ENCODE measurements around the gene EYA2.

The EYA2 gene

DNA sequence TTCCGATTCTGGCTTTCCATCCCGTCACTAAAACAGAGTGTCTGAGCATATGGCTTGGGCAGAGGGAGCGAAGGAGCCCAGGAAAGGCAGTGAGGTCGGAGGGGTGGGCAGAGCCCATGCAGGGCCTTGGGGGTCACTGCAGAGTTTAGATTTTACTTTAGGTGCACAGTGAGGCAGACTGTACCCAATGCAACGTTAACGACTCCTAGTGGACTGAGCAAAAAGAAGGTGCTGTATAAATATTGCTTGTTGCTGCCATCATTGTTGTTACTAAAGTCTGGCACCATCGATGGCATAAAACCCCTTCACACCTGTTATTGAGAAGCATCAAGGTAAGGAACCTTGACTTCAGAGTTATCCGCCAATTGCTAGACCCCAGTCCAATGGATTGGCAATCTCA lies 119.0 kb downstream of the EYA2 start:
- no peak for DNase-seq

DNA sequence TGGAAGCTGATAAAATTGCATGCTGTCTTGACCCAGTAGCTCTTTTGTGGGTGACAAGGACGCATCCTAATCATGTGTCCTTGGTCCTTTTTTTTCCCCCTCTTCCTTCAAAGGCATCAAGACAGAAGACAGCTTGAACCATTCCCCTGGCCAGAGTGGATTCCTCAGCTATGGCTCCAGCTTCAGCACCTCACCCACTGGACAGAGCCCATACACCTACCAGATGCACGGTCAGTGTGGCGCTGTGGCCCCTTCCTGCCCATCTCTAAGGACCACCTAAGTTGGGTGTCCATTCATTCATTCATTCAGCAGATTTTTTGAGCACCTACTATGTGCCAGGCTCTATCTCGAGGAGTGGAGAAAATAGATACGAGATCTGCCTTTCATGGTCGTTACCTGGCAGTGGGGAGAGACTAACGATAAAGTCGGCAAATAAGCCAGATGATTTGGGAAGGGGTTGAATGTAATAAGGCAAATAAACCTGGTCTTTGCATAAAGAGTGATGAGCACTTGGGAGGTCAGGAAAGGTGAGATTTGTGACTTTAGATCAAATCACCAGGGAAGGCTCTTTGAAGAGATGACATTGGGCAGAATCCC lies 121.5 kb downstream of the EYA2 start:
- DNase-seq: no peak

DNA sequence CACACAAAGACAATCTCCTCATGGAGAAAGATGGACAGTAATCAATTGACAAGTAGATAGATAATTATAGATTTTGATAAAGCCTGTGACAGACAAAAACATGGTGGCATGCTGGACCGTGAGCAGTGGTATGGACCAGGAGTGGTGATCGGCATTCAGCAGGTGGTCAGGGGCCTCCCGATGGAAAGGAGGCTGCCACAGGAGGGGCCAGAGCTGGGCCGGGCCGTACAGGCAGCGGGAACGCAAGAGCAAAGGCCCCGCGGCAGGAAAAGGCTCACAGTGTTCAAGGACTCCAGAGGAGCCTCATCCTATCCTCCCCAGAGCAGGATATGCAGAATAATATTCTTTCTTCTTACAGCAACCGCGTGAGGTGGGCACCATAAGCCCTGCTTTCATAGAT lies 123.7 kb downstream of the EYA2 start:
- DNase-seq: no peak

DNA sequence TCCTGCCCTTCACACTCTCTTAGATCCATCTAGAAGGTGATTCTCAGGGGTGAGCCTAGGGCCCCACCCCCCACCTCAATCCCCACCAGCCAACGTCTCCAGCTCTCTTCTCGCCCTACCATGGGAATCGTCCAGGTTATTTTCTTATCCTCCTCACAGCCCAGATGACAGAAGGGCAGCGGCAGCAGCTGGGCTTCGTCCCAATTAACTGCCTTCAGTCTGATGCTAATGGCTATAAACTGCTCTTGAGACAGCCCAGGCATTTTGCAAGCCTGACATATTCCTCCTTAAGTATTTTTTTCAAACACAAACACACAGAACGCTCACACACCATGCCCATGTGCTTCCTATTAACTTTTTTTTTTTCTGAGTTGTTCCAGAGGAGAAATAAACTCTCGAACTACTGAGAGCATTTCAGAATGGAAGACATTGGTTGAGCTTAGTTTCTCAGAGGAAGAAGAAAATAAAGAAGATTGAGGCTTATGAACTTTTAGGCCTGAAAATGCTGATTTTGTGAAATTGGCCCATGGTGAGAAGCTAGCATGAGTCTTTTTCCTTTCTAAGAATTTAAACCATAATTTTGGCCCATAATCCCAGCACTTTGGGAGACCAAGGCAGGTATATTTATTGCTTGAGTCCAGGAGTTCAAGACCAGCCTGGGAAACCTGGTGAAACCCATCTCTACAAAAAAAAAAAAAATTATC lies 124.6 kb downstream of the EYA2 start:
- DNase-seq: no peak

DNA sequence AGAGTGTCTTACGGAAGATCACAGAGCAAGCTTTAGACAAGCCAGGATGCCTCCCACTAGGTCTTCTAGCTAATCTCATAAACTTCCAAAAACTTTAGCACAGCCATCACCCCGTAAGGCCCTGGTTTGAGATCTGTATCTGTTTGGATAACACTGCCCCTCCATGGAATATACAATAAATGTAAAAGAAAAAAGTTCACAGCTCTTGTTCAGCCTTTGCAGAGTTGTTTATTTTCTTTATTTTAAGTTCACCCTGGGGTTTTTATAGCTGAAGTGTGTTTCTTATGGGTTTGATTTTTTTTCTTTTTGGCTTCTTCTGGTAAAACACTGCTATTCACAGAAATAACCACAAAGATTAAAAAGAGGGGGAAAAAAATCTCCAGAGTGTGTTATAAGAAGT lies 125.6 kb downstream of the EYA2 start:
- no peak for DNase-seq

DNA sequence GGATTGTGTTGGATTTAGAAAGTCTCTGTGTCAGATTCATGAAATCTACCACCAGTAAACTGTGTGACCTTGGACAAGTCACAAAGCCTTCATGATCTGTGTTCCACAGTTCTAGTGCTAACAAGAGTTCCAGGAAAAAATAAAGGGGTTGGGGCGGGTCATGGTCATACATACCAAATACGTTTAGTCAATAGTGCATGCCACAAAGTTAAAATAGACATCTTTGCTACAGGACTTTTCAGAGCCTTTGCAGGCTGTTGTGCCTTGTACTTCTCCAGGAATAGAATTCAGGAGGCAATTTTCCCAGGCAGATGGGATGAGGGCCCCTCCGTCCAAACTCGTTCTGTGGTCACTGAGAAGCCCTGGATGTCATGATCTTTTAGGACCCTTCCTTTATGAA lies 127.2 kb downstream of the EYA2 start:
- no peak for DNase-seq

DNA sequence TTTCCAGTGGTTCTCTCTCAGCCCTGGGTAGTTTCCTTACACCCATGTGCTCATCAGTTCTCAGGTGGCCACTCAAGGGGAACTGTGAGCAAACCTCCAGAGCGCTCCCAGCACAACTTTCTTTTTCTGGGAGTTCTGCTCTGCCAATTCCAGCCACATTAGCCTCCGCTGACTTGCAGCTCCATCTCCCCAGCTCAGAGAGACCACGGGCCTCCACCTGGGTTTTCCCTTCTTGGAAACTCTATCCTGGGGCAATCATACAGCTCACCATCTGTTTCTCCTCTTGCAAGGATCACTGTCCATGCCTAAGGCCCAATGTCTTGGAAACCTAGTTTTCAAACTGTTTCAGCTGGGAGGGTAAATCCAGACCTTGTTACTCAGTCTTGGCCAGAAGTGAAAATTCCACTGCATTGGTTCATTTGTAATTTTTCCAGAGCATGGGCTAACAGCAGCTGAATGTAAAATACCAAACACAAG lies 129.9 kb downstream of the EYA2 start:
- DNase-seq: no peak

DNA sequence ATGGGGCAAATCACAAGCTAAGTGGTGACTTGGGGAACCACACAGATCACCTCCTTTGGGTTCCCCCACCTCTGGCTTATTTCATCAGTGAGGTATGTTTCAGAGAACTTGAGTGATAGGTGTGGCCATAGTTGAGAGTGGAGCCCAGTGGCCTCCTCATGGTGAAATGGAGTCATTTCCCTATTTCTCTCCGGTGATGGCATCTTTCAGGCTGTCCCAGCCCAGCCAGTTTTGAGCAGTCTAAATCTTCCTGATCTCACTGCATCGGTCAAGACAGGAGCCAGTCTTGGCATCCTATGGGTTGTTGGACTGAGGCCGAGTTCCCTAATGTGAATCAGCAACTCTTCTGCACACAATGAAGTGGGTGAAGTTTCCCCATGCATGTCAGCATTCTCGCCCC lies 132.4 kb downstream of the EYA2 start:
- DNase-seq: no peak

DNA sequence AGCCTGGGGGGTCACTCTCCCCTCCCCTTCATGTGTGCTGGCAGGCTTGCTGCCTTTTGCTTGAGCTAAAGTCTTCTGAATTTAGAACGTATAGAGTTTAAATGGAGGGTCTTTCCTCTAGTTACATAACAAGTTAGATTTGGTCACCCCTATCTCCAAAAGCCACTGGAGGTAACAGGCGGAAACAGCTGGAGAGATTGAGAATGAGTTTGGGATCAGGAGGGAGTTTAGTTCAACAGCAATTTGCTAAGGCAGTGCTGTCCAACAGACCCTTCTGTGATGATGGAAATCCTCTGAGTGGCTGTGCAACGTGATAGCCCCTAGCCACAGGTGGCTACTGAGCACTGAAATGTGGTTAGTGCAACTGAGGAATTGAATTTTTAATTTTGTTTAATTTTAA lies 132.8 kb downstream of the EYA2 start:
- DNase-seq: no peak

DNA sequence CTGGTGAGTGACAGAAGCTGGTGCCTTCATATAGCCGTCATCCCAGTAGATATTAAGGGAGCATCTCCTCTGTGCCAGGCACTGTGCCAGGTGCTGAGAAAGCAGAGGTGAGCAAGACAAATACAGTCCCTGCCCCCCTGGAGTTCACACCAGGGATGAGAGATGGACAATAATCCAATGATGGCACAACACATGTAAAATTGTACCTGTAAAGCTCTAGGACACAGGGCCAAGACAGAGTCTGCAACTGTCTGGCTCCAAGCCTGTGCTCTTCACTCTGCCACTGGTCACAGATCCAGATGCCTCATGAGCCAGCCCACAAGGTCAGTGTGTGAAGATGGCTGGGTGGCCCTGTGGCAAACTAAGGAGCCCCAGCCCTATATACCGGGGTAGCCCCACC lies 133.8 kb downstream of the EYA2 start:
- DNase-seq: no peak

DNA sequence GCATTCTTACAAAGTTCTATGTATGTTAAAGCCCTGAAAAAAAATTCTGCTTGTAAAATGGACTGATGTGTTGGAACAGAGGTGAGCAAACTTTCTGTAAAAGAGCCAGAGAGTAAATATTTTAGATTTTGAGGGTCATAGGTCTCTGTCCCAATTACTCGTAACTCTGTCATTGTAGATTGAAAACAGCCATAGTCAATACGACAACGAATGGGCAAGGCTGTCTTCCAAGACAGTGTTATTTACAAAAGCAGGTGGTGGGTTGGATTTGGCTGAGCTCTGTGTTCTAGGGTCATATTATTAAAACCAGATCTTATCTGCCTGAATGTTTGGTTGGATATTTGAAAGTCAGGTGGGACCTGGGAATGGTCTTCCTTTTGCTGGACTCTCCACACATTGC lies 135.2 kb downstream of the EYA2 start:
- DNase-seq: no peak

DNA sequence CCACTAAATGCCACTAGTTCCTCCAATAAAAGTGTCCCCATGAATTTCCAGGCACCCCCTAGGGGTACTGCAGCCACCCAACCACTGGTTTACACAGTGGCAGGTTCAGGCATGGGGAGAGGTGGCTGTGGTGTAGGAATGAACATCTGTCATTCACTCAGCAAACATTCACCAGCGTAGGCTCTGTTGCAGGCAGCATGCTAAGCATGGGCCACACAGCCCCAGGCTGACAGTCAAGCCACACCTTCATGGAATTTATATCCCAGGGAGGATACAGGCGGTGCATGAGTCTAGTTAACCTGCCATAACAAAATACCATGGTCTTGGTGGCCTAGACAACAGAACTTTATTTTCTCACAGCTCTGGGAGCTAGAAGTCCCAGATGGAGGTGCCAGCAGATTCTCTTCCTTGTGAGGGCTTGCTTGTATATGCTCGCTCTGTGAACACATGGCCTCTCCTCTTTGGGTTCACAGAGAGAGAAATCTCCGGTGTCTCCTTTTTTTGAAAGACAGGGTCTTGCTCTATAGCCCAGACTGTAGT lies 135.7 kb downstream of the EYA2 start:
- DNase-seq: no peak

DNA sequence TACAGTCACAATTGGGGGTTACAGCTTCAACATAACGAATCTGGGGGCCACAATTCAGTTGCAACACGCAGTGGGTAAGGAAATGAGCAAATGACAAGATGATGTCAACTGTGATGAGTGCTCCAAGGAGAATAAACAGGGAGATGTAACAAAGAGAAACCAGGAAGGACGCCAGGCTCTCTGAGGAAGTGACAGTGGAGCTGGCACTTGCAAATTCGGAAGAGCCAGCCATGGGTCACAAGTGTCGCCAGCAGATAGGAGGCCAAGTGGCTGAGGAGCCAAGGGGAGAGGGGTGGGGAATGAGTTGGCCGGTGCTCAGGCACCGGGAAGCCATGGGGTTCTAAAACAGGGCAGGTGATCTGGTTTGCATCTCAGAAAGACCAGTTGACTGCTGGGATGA lies 136.4 kb downstream of the EYA2 start:
- DNase-seq: no peak

DNA sequence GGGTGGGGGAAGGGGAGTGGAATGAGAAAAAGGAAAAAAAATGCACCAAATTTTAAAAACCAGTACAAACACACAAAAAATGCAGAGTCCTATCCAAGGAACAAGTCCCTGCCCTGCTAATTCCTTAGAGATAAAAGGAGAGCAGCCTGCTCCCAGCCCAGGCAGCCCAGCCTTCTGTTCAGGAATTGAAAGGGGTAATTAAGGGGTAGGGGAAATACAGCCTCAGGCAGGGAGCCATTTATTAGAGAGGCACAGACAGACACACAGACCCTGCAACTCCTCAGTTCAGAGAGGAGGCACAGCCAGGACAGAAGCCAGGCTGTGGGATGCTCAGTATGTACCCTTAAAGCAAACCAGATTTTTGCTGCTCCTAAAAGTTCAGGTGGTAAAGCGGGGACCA lies 137.2 kb downstream of the EYA2 start:
- no peak for DNase-seq

DNA sequence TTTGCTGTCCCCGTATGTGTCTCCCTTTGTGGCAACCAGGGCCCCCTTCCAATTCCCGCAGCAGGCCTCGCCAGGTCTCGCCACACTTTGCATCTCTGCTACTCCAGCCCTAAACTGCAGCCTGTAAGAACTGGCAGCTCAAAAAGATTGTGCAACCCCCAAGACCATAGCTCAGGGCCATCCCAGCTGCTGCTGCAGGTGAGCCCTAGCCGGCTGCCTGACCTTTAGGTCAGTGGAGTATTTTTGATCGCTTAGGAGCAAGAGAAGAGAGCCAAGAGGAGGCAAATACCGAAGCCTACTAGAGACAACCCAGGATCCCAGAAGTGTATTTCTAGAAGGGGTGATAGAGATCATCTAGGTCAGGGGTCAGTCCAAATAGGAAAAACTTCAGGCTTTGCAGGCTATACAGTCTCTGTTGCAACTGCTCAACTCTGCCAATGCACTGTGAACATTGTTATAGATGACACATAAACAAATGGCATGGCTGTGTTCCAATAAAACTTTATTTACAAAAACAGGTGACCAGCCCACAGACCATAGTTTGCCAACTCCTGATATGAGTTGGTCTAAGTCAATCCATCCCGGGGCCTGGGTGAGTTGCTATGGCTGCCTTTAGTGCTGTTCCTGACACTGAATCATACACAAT lies 138.4 kb downstream of the EYA2 start:
- DNase-seq: no peak

DNA sequence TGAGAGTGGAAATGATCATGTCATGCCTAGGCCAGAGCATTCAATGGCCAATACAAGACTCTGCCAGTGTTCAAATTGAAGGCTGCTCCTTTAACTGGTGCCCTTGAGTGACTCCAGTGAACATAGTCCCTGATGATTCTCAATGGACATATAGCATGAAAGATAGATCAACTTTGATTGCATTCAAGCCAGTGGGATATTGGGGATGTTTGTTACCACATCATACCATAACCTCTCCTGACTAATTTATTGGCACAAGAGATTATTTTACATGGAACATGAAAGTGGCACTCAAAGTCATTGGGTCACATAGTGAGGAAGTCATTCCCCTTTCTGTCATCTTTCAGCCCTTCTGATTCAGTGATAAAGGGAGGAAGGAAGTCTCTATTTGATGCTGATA lies 139.0 kb downstream of the EYA2 start:
- DNase-seq: no peak

DNA sequence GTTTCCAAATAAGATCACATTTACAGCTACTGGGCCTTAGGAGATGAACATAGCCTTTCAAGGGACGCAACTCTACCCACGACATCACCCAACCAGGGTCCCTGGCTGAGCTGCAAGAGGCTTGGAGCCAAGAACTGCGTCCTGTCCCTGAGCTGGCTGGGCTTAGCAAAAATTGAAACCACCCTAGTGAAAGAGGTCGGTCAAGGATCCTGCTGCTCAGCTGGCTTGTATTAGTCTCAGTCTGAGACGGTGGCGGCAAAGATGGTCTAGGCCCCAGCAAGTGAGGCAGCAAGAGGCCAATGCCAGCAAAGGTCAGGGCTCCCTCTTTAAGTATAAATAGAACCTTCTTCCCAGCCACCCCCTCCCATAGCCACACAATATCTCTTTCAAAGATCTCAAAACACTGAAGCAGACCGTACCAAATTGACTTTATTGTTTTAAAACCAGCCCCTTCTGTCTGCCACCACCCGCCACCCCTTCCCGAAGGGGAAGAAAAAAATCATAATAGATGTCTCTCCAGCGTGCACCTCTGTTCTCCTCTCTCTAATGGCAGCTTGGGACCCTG lies 140.5 kb downstream of the EYA2 start:
- no peak for DNase-seq

DNA sequence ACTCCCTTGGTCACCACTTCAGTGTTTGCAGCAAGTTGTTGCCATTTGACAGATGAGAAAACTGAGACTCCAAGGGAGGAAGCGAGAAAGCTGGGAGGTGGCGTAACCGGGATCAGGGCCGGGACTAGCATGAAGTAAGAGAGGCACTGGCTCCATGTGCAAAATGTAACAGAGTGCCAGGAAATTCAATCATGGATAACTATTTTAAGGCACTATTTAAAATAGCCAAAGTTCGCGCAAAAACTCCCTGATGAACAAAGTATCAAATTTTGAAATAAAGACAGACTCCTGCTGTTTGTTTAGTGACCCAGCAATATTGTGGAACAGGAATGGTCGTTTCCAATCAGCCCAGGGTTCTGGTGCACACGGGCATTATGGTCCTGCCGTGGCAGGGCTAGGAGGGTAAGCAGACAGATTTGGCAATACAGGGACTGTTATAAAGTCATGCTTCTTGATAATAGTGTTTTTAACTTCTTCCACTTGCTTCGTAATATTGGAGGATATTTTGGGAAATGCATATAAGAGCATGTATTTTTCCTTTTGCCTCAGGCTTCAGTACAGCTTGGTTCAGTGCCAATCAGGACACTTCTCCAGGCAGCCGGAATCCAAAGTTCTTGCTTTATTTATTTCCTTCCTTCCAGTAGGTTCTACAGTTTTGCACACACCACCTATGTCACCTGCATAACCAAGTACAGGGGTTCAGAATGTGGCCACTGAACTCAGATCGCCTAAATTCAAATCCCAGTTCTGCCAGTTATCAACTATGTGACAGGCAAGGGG lies 141.6 kb downstream of the EYA2 start:
- no peak for DNase-seq

DNA sequence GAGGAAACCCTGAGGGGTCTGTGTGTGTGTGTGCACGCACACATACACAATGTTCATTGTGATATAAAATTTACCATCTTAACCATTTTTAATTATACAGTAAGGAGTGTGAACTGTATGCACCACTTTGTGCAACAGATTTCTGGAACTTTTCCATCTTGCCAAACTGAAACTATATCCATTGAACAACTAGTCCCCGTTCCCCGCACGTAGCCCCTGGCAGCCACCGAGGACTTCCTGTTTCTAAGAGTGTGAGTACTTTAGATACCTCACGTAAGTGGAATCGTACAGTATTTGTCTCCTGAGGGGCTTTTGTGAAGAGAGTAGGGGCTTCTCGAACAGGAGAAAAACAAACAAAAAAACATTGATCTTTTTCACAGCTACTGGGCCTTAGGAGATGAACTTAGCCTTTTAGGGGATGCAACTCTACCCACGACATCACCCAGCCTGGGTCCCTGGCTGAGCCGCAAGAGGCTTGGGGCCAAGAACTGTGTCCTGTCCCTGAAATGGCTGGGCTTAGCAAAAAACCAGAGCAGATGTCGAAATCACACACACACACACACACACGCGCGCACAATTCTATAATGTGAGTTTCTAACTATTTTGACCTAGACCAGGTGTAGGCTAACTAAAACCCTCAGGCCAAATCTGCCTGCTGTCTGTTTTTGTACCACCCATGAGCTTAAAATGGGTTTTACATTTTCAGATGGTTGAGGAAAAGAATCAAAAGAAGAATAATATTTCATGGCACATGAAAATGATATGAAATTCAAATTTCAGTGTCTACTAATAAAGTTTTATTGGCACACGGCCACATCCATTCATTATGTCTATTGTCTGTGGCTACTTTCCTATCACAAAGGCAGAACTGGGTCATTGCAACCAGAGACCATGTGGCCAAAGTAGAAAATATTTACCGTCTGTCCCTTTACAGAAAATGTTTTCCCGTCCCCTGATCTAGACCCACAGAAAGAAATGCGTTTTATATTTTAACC lies 144.2 kb downstream of the EYA2 start:
- no peak for DNase-seq

DNA sequence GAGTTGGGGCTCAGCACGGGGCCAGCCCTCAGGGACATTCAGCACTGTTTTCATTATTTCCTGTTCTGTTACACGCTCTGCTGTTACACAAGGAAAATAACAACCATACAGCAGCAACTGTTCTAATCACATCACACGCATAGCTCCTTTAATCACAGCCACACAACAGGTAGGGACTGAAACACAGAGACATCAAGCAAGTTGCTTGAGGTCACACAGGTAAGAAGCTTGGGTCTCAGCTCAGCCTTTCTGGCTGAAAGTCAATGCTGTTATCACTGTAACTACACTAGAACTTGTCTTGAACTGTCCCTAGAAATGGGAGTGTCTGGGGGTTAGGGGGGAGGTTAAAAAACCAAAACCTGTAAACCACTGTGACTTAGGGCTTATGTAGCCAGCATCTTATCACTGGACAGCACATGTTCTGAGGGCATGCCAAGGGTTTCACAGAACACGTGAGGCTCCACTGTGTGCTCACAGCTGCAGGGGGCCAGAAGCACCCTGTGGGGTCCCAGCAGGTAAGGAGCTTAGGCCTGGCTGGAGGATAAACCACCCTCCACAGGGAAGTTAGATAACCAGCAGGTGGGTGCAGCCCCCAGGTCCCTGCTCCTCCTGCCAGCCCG lies 146.0 kb downstream of the EYA2 start:
- DNase-seq: no peak

DNA sequence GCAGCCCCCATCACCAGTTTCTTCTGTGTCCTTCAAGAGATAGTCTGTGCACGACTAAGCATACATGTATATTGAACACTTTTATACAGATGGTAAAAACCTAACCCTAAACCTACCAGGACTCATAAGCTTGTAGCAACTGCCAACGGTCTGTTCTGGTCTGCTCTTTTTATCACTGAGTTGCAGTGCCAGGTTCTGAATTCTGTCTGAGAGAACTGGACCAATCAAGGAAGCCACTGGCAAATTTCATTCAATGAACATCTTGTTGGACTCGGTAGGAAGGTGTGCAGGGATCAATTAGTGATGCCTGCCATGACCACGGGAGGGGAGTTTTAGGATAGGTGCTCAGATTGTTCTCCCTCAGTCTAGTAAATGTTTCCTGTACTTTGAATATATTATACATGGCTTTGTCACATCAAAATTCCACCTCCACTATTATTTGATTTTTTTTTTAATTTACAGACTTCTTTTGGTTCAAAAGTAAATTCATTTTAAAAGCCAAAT lies 146.8 kb downstream of the EYA2 start:
- DNase-seq: no peak

Measured in DMS53 (cell line).